HepG2 (cell line): ENCODE results near the gene RALY. TPM values are rescaled to one million over a fixed set of nuclear protein-coding genes. Genes with fewer than 3 reads are reported as not detected.

Source experiments
- ATAC-seq: fragments of 200-7000 bp; cut with Tn5 transposase; 3 replicates; pipeline ENCODE4 v1.9.1; 2020; ENCODE audit warnings: mild to moderate bottlenecking, moderate library complexity
- BruUV-seq: library from RNA; stranded (reverse); fragments of 400-500 nt; replicated peaks from 2 replicates; lab custom pipeline; 2021; lab: Mats Ljungman, UMichigan
- CTCF ChIA-PET: fragments of 300-600 bp; formaldehyde crosslinking; extraction: SDS; loops from one replicate; lab custom pipeline; 2021; ENCODE audit warnings: low total read pairs, inconsistent platforms, low intra/inter-chr PET ratio; lab: Yijun Ruan, JAX
- POLR2A ChIA-PET: fragments of 350-600 bp; sonication (Branson Sonifier 250); formaldehyde crosslinking; loops from one replicate; lab custom pipeline; 2020; ENCODE audit warnings: antibody characterized with exemption, inconsistent platforms; lab: Yijun Ruan, JAX
- DNase-seq: peaks from one replicate; pipeline ENCODE4 v3.0.0-alpha.2; 2015; ENCODE audit warnings: low spot score
- FAIRE-seq: peaks from 3 replicates; lab custom pipeline; 2011; peaks lifted over from hg19 to GRCh38; lab: Jason Lieb, UNC
- H2AFZ ChIP-seq: one replicate; pipeline ENCODE4 v1.6.1; 2011; ENCODE audit warnings: low read length, inconsistent platforms
- H3K27ac ChIP-seq: fragments of 300-600 bp; 3 replicates; pipeline ENCODE4 v1.8.0; 2011; ENCODE audit warnings: mixed run types, mild to moderate bottlenecking, mixed read lengths, low read length, inconsistent platforms; ENCODE audit not compliant: insufficient read depth; ENCODE audit errors: extremely low read length
- H3K27me3 ChIP-seq, 2 experiments: fragments of 200-600 bp in 1 of 2; 2 replicates in 1 of 2; 3 replicates in 1 of 2; pipeline versions ENCODE4 v1.6.0 to v1.8.0; 2011; ENCODE audit warnings: low read length in 2 of 2, mild to moderate bottlenecking in 2 of 2, moderate library complexity in 2 of 2, inconsistent platforms in 1 of 2; ENCODE audit not compliant: insufficient read depth in 2 of 2, control insufficient read depth in 1 of 2
- H3K36me3 ChIP-seq, 2 experiments: fragments of 200-600 bp in 1 of 2; replicated peaks in 1 of 2; 2 replicates in 1 of 2; 3 replicates in 1 of 2; pipeline versions ENCODE4 v1.5.1 to v1.8.0; 2011; ENCODE audit warnings: low read length in 2 of 2, inconsistent platforms in 1 of 2; ENCODE audit not compliant: insufficient read depth in 2 of 2, control insufficient read depth in 1 of 2
- H3K4me1 ChIP-seq: 2 replicates; pipeline ENCODE4 v1.5.1; 2012; ENCODE audit warnings: low read length, inconsistent platforms; ENCODE audit not compliant: insufficient read depth
- H3K4me2 ChIP-seq: 2 replicates; pipeline ENCODE4 v1.6.0; 2011; ENCODE audit warnings: low read depth, low read length, inconsistent platforms
- H3K4me3 ChIP-seq, 3 experiments: fragments of 200-600 bp in 1 of 3; sonication (generic), shearing (Covaris generic) in 1 of 3; replicated peaks in 1 of 3; 2 replicates each; pipeline ENCODE4 v1.5.1; 2011 to 2016; ENCODE audit warnings: low read length in 3 of 3, inconsistent platforms in 2 of 3, low read depth in 2 of 3, mild to moderate bottlenecking in 2 of 3, control low read depth in 1 of 3, mixed read lengths in 1 of 3; ENCODE audit not compliant: insufficient read depth in 1 of 3
- H3K79me2 ChIP-seq: one replicate; pipeline ENCODE4 v1.6.1; 2011; ENCODE audit warnings: low read length, inconsistent platforms; ENCODE audit not compliant: insufficient read depth
- H3K9ac ChIP-seq: 2 replicates; pipeline ENCODE4 v1.6.0; 2011; ENCODE audit warnings: mild to moderate bottlenecking, low read depth, low read length, inconsistent platforms; ENCODE audit not compliant: insufficient read depth
- H3K9me3 ChIP-seq: 2 replicates; pipeline ENCODE4 v1.5.1; 2012; ENCODE audit warnings: mild to moderate bottlenecking, low read length
- H4K20me1 ChIP-seq: 2 replicates; pipeline ENCODE4 v1.6.0; 2011; ENCODE audit warnings: inconsistent platforms, mild to moderate bottlenecking, low read length, moderate library complexity; ENCODE audit not compliant: insufficient read depth
- CREM ChIP-seq, 2 experiments: sonication (generic) in 1 of 2; formaldehyde crosslinking in 1 of 2; IDR thresholded peaks; 2 replicates each; pipeline versions ENCODE4 v1.4.0 to v1.6.1; 2016 to 2020; ENCODE audit warnings: antibody characterized with exemption in 1 of 2, mild to moderate bottlenecking in 1 of 2, missing genetic modification reagents in 1 of 2
- GABPA ChIP-seq, 2 experiments: IDR thresholded peaks; 2 replicates each; pipeline ENCODE4 v1.6.1; 2011 to 2016; ENCODE audit warnings: low read depth in 2 of 2, low read length in 1 of 2, missing biosample characterization in 1 of 2, missing genetic modification characterization in 1 of 2
- HOXA7 ChIP-seq: sonication (generic); formaldehyde crosslinking; IDR thresholded peaks from 2 replicates; pipeline ENCODE4 v1.8.1; 2022; ENCODE audit warnings: mild to moderate bottlenecking, missing genetic modification reagents, moderate library complexity
- NR2F6 ChIP-seq, 2 experiments: IDR thresholded peaks; 2 replicates each; pipeline ENCODE4 v1.6.1; 2016; ENCODE audit warnings: antibody characterized with exemption in 1 of 2, mild to moderate bottlenecking in 1 of 2
- RBFOX2 ChIP-seq: fragments of 200-400 bp; formaldehyde crosslinking; IDR thresholded peaks from 2 replicates; pipeline ENCODE4 v1.6.1; 2017; ENCODE audit warnings: low read depth, mild to moderate bottlenecking, low read length
- RBM22 ChIP-seq: fragments of 200-400 bp; formaldehyde crosslinking; optimal IDR thresholded peaks from 2 replicates; pipeline ENCODE3; 2017; ENCODE audit warnings: mild to moderate bottlenecking, low read length, moderate library complexity
- YY1 ChIP-seq: IDR thresholded peaks from 2 replicates; pipeline ENCODE4 v1.6.1; 2011; ENCODE audit warnings: low read length, low read depth, moderate library complexity, mild to moderate bottlenecking; ENCODE audit not compliant: insufficient read depth, insufficient replicate concordance
- ZIK1 ChIP-seq: sonication (generic); formaldehyde crosslinking; IDR thresholded peaks from 2 replicates; pipeline ENCODE4 v1.5.0; 2020; ENCODE audit warnings: mild to moderate bottlenecking, low read depth, missing genetic modification reagents, borderline replicate concordance
- ZNF121 ChIP-seq: sonication (generic); formaldehyde crosslinking; IDR thresholded peaks from 2 replicates; pipeline ENCODE4 v1.5.0; 2020; ENCODE audit warnings: mild to moderate bottlenecking, missing genetic modification reagents
- ZNF230 ChIP-seq: sonication (generic); formaldehyde crosslinking; IDR thresholded peaks from 2 replicates; pipeline ENCODE4 v1.4.0; 2020; ENCODE audit warnings: mild to moderate bottlenecking, missing genetic modification reagents
- ZNF326 ChIP-seq: sonication (generic); formaldehyde crosslinking; IDR thresholded peaks from 2 replicates; pipeline ENCODE4 v1.4.0; 2020; ENCODE audit warnings: missing genetic modification reagents, borderline replicate concordance
- ZNF33A ChIP-seq: sonication (generic); formaldehyde crosslinking; IDR thresholded peaks from 2 replicates; pipeline ENCODE4 v1.5.1; 2020; ENCODE audit warnings: missing genetic modification reagents, mild to moderate bottlenecking, moderate library complexity, borderline replicate concordance
- ZNF432 ChIP-seq: sonication (generic); formaldehyde crosslinking; IDR thresholded peaks from 2 replicates; pipeline ENCODE4 v1.5.0; 2020; ENCODE audit warnings: missing genetic modification reagents, mild to moderate bottlenecking, borderline replicate concordance
- ZNF816 ChIP-seq: sonication (generic); formaldehyde crosslinking; IDR thresholded peaks from 2 replicates; pipeline ENCODE4 v1.8.0; 2022; ENCODE audit warnings: missing genetic modification reagents, mild to moderate bottlenecking, borderline replicate concordance
- WGBS: methylation state at CpG from one replicate; pipeline ENCODE4 v1.1.6; 2017; ENCODE audit warnings: low lambda C conversion rate; 5-methylcytosine and 5-hydroxymethylcytosine counted together
- in situ Hi-C: cut with HindIII; loops from 2 replicates; pipeline ENCODE4 v1.10.0; 2017; ENCODE audit warnings: low pct_unique_long_range_greater_than_20kb; ENCODE audit not compliant: extremely low pct_ligation_motif_present
- intact Hi-C: fragments of 100-400 bp; cut with micrococcal nuclease; formaldehyde crosslinking; loops from one replicate; pipeline ENCODE4 v1.10.0; 2022; ENCODE audit not compliant: unreplicated experiment
- polyA plus RNA-seq, 8 experiments: library from polyadenylated mRNA; depleted of rRNA in 3 of 8; stranded (reverse) in 7 of 8; unstranded in 1 of 8; fragments of >200 nt; fragmentation: Illumina TruSeq in 4 of 8; extraction: Trizol in 4 of 8; gene quantifications; 2 replicates each; pipeline versions ENCODE4 v1.2.1 to v1.2.3, GENCODE V29; 2011 to 2016; ENCODE audit warnings: low read depth in 4 of 8, missing spikeins in 1 of 8, mixed read lengths in 1 of 8; ENCODE audit not compliant: insufficient read depth in 1 of 8
- total RNA-seq, 5 experiments: library from RNA; depleted of rRNA; stranded (reverse); fragments of >200 nt; fragmentation: Illumina TruSeq; extraction: Trizol; gene quantifications; 2 replicates each; pipeline ENCODE4 v1.2.3, GENCODE V29; 2016; ENCODE audit warnings: low read depth in 1 of 5
- TF ChIP-seq, protein P1 (sequence below): sonication (generic); formaldehyde crosslinking; IDR thresholded peaks from 2 replicates; pipeline ENCODE4 v1.8.0; 2022; ENCODE audit warnings: low read depth, missing genetic modification reagents
- TF ChIP-seq, protein P2 (sequence below): sonication (generic); formaldehyde crosslinking; IDR thresholded peaks from 2 replicates; pipeline ENCODE4 v1.8.1; 2023; ENCODE audit warnings: missing genetic modification reagents, inconsistent platforms, borderline replicate concordance
- TF ChIP-seq, protein P3 (sequence below): sonication (generic); formaldehyde crosslinking; IDR thresholded peaks from 2 replicates; pipeline ENCODE4 v1.8.0; 2023; ENCODE audit warnings: mild to moderate bottlenecking, missing genetic modification reagents

Gene RALY
- total and polyA plus RNA-seq, 2 of the 13 experiments (the other 11 are each of a cell fraction or from before 2014, with no cell fraction given), result 178 to 186 TPM

DNA sequence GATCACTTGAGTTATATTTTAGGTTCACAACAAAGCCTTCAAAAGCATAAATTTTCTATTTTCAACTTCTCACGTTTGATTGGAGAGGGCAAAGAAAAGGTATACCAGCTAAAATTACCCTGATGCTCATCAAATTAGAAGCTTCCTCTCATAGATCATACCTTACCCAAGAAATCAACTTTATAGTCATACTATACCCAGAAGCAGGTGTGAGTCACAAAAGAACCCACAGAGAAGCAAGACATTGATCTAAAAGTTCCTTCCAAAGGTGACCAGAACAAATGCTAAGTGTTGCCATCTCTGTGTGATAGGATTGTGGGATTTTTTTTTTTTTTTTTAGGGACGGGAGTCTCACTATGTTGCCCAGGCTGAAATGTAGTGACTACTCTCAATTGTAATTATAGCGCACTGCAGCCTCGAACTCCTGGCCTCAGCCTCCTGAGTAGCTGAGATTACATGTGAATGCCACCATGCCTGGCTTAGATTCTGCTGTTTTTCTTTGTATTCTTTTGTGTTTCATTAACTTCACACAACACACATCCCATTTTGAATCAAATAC, 115.0 kb downstream of the RALY start (continued):
- TF ChIP-seq RBFOX2, result peak; percentile 11; the same call in 1 of the 2 replicates
- TF ChIP-seq NR2F6 (IDR thresholded peaks at IDR 0.05), result 0 out of 2 replicates have a peak, but pooled peaks have one; percentile 12
- TF ChIP-seq NR2F6 (CRISPR knock-in tag; IDR thresholded peaks at IDR 0.05), result no peak
- no peak for TF ChIP-seq ZNF230 (CRISPR knock-in tag)
- TF ChIP-seq, protein P1, sequence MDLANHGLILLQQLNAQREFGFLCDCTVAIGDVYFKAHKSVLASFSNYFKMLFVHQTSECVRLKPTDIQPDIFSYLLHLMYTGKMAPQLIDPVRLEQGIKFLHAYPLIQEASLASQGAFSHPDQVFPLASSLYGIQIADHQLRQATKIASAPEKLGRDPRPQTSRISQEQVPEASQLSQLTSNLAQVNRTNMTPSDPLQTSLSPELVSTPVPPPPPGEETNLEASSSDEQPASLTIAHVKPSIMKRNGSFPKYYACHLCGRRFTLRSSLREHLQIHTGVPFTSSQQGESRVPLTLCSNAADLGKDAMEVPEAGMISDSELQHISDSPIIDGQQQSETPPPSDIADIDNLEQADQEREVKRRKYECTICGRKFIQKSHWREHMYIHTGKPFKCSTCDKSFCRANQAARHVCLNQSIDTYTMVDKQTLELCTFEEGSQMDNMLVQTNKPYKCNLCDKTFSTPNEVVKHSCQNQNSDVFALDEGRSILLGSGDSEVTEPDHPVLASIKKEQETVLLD (CRISPR knock-in tag), result no peak
- no peak for TF ChIP-seq ZNF326
- no peak for TF ChIP-seq GABPA (IDR thresholded peaks at IDR 0.05; ENCODE audit: low read depth, low read length)
- TF ChIP-seq GABPA (CRISPR knock-in tag; IDR thresholded peaks at IDR 0.05; ENCODE audit: low read depth), result no peak
- TF ChIP-seq ZNF121 (CRISPR knock-in tag), result peak; percentile 95
- no peak for TF ChIP-seq ZIK1
- TF ChIP-seq RBM22, result peak; percentile 48
- no peak for TF ChIP-seq HOXA7
- no peak for TF ChIP-seq ZNF432 (CRISPR knock-in tag)

GRCh38 chr20:34109442-34109841, 115.7 kb downstream of the RALY start:
- intact Hi-C loops, result no loop called here
- DNase-seq, result no peak
- Histone ChIP-seq H3K36me3 (peaks cover 13 to 47% of the 10 kb centered on the region in 2 experiments), H3K9ac (no peak overlapping the region), H3K27ac (no peak overlapping the region), H3K27me3 (peaks cover 0 to 4% of the 10 kb centered on the region in 2 experiments; a peak in 1 of 5 replicates), H3K9me3 (no peaks in the 10 kb centered on the region), H3K79me2 (peaks cover 75% of the 10 kb centered on the region), H3K4me3 (peak overlapping the region in 1 of 3 experiments; percentile 15; a peak in 3 of 6 replicates), H3K4me2 (peak overlapping the region; percentile 85), H2AFZ (no peak overlapping the region), H3K4me1 (peaks cover 66% of the 10 kb centered on the region), H4K20me1 (peaks cover 71% of the 10 kb centered on the region)
- FAIRE-seq, result no peak
- in situ Hi-C loops, result no loop called here
- POLR2A ChIA-PET, result interaction anchor here (0.6 to 1.4 kb wide), 2 partner anchors 9 to 666 kb away, joined by 4 to 5 read pairs; partner anchors contain the start of gene SNTA1
- no TSS peak for BruUV-seq
- ATAC-seq, result no peak
- CTCF ChIA-PET, result no interaction called here
- WGBS, result 92% methylated on average over 6 of the region's 6 CpGs
- TF ChIP-seq ZNF816 (CRISPR knock-in tag) (0 out of 2 replicates have a peak, but pooled peaks have one; percentile 47), YY1 (no peak), CREM (IDR thresholded peaks at IDR 0.05) (no peak), CREM (CRISPR knock-in tag; IDR thresholded peaks at IDR 0.05) (no peak), ZNF33A (0 out of 2 replicates have a peak, but pooled peaks have one; percentile 56)
- TF ChIP-seq, protein P2, sequence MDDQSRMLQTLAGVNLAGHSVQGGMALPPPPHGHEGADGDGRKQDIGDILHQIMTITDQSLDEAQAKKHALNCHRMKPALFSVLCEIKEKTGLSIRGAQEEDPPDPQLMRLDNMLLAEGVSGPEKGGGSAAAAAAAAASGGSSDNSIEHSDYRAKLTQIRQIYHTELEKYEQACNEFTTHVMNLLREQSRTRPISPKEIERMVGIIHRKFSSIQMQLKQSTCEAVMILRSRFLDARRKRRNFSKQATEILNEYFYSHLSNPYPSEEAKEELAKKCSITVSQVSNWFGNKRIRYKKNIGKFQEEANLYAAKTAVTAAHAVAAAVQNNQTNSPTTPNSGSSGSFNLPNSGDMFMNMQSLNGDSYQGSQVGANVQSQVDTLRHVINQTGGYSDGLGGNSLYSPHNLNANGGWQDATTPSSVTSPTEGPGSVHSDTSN (CRISPR knock-in tag), result no peak
- TF ChIP-seq, protein P3, sequence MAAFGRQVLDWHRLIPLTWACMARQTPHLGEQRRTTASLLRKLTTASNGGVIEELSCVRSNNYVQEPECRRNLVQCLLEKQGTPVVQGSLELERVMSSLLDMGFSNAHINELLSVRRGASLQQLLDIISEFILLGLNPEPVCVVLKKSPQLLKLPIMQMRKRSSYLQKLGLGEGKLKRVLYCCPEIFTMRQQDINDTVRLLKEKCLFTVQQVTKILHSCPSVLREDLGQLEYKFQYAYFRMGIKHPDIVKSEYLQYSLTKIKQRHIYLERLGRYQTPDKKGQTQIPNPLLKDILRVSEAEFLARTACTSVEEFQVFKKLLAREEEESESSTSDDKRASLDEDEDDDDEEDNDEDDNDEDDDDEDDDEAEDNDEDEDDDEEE (CRISPR knock-in tag), result 0 out of 2 replicates have a peak, but pooled peaks have one; percentile 52
